HG02610 (cell line): ENCODE data around the gene KAZN.
A peak's percentile ranks its signal among the peaks of the same experiment; 100 is the strongest.

Source experiments
- ATAC-seq: cut with Tn5 transposase; IDR thresholded peaks from one replicate; pipeline ENCODE4 v1.9.1; 2021; ENCODE audit warnings: mild to moderate bottlenecking, moderate library complexity; ENCODE audit not compliant: unreplicated experiment

Gene KAZN

DNA sequence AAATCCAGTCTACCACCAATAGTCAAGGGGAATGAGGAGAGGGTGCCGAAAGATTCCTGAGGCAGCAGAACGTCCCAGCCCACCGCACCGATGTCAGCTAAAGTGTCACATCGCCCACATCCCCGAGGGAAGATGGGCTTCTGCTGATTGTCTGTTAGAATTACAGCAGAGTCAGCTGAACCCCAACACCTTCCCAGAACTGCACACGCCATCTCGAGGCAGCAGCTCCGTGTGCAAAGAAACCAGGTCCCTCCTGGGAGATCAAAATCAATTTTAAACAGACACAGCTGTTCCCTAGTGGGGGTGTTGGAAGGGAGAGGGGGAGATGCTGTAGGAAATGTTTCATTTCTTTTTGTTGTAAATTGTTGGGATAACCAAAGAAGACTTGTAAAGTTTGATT, 12.8 kb upstream of the KAZN start:
- no peak for ATAC-seq

DNA sequence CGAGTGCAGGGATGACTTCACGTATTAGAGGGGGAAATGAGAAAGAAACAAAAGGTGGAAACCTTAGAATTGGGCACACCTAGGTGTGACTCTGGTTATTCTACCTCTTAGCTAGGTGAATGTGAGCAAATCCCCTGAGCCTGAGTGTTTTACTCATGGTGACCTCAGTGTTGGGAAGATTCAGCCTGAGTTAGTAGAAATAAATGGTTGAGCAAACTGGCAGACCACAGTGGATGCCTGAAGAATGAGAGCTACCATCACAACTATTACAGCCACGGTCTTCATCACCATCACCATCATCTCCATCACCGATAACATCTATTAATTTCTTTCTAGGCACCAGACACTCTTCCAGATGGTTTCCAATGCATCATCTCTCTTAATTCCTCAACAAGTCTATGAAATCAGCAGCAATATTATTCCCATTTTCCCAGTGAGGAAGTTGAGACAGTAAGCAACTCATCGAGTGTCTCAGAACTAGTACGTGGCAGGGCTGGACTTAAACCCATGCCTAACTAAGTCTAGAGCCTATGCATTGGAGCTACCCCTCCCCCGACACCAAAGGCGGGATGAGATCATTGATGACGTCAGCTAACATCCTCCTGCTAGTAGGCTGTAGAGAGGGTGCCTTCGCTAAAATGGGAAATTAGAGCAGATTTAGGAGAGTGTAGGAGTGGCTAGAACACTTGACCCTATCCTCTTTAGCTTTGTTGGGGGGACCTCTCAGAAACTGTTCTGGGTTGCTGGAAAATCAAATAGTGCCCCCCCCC, 7.9 kb upstream of the KAZN start:
- no peak for ATAC-seq

DNA sequence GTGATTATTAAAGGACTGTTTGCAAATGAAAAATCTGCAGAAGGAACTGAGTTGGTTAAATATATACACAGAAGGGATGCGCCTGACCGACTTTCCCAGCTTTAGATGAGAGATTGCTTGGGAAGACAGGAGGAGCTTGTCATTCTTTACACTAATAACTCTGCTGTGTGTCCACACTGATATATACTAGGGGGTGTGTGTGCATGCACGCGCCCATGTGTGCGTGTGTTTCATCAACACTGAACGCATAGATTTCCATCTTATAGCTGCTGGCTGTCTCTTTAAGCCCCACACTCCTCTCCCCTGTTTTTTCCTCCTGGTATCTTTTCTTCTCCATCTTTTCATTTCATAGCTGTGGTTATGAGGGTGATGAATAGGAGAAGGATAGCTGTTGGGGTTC, 6.9 kb upstream of the KAZN start:
- ATAC-seq = no peak

DNA sequence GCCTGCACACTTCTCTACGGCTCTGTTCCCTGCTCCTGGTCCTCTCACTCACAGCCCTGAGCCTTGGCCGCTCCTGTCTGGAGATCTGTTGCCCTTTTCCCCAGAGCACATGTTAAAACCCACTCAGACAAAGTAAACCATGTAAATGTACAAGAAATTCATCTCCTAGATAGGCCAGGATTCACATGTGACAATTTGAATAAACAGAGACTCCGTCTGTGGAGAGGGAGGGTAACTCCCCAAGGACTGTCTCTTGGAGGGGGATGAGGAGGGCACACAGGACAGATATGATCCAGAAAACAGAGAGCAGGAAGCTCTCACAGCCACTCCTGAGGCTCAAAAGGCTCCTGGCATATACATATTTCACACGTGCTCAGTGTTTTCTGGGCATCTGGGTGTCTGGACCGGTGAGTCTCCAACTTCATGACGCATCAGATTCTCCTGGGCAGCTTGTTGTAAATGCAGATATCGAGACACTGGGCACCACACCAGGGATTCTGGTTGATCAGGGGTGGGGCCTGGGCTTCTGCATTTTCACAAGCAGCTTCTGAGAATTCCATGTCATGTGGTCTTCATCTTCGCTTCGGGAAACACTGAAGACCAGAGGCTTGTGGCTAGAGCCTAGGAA, 6.4 kb upstream of the KAZN start:
- ATAC-seq = no peak

DNA sequence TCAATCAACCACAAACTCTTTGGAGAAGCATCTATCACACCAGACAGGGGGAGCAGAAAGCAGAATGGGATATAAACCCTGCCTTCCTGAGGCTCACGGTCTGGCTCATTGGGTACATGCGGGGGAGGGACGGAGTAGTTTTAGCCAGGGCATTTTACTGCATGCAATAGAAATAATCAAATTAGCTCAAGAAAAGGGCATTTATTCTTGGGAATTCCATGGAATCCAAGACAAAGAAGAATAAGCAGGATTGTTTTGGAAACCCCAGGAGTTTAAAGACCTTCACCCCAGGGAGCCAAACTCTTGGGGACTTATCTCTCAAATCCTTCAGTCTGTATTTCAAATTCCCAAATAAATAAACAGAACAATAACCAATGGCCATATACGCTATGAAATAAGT, 5.2 kb upstream of the KAZN start:
- ATAC-seq = no peak

DNA sequence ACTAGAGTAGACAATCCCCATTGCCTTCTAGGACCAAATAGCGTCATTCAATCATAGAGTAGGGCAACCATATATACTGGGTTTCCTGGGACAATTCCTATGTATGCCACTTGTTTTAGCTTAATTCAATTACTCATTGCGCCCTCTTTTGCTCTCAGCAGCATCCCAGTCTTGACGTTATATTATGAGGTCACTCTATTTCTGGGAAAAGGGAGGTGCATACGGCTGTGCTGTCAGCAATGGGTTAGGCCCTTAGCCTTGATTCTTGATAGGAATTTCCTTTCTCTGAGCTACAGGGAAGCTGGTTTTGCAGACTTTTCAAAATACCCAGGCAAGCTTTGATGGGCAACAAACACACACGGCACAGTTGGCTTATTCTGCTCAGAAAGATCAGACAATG, 4.4 kb upstream of the KAZN start:
- ATAC-seq = no peak

DNA sequence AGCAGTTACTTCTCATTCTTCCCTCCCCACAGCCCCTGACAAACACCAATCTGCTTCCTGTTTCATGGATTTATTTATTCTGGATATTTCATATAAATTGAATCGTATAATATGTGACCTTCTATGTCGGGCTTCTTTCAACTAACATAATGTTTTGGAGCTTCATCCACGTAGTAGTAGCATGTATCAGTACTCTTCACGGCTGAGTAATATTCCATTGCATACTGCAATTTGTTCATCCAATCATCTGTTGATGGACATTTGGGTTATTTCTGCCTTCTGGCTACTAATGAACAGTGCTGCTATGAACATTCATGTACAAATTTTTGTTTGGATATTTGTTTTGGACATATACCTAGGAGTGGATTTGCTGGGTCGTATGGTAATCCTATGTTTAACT, 1.9 kb upstream of the KAZN start:
- ATAC-seq = no peak

DNA sequence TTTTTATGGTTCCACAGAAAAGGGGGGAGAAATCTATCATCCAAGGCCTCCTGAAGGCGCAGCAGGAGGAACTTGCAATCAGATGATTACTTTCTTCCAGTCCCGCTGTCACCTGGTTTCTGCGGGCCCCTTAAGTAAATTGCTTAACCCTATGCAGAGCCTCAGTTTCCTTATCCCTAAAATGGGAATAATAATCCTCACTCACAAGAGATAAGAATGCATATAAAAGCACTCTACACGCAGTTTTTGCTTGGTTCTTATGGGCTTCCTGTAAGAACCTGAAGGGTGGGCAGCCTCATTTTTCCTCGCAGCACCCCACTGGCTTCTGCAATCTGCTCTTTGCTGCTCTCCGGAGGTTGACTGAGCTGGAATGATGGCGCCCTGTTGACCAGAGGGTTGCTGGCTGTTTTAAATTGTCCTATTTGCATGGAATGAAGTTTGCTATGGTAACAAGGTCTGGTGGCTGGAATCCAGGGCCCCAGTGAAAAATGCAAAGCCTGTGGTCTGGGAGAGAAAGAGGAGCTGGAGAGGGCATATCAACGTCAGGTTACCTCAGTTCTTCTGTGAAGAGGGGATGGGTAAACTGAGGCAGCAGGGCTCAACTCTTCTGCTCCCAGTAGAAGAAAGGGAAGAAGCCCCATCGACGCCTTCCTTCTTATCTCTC, 1.0 kb upstream of the KAZN start:
- ATAC-seq = no peak

DNA sequence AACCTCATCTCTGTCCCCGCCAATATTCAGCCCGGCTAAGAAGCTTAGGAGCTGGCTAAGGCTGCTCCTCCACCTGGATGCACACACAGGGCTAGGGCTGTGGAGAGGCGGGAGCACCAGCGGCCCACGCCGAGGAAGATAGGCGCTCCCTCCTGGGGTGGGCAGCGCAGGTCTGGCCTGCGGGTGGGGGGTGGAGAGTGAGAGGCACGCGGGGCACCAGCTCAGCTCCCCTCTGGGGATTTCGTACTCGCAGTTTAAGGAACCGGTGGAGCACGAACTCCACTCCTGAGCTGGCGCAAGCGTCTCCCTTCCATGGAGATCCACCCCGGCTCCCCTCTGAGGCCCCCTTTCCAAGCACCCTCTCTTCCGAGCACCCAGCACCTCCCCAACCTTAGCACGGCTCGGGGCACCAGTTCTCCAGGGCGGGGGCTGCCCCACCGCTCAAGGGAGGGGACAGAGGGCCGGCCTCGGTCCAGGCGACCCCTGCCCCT, 433 bp upstream of the KAZN start:
- no peak for ATAC-seq

DNA sequence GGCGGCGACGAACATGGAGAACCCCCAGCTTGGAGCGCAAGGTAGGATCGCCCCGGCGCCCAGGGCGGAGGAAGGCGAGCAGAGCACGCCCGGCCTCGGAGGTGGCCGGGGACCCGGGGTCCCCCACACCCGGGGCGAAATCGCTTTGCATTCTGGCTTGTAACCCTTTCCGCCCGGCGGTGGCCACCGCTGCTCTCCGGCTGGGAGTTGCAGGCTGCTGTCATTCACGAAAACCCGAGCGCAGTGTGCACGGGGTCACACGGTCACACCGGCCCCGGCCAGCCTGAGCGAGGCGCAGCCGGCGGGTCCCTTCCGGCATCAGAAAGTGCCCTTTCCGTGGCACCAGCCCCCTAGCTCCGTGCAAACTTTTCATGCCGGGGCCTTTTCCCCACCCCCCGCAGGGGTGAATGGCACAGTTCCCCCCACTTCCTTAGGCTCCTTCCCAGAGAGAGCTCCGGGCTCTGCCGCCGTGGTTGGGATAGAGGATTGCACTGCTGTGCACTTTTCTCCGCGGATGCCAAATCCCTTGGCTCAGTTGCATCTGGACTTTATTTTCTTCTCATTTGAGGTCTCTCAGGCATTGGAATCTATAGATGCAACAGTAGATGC, 802 bp downstream of the KAZN start:
- no peak for ATAC-seq

DNA sequence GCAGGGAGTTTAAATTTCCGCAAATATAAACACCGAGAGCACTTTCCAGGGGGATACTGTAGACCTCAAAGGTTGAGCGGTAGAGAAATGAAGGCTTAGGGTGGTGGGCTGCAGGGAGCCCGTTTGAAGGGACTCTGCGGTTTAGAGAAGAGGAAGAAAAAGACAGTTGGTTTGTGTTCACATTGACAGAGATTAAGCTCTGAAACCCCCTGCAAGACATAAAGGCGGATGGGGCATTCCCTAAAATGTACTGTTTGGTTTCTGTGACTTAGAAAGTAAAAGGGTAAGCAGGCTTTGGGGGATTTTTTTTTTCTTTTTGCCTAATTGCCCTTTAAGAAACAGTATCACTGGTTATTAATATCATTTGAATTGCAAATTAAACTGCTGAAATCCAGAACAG, 1.3 kb downstream of the KAZN start:
- peak; percentile 65 for ATAC-seq

DNA sequence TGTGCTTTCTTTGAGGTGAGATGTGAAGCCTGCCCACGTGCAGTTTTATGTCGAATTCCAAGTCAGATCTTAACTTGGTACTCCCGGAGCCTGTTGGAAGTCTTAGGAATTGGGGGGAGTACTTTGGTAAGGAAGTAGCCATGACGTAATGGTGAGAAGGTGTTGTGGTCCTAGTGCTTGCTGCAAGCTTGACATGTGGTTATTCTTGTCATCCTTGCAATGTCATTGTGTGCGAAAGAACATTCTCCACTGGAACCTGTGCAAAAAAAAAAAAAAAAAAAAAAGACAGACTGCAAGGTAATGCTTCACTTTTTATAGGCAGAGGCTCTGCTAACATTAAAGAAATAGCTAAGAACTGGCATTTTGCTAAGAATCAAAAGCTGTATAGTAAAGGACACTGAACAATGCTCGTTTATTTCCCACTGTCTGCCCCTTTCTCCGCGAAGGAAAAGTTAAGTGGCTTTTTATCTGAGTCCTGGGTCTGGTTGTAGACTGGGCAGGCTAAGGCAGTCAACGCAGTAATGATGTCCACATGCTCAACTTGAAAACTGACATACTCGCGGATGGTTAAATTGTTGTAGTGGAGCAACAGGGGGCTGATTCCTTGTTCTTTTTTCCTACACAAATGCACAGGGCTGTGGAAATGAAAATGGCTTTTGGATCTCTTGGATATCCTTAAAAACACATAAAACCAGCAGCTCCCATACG, 2.1 kb downstream of the KAZN start:
- peak; percentile 20 for ATAC-seq

DNA sequence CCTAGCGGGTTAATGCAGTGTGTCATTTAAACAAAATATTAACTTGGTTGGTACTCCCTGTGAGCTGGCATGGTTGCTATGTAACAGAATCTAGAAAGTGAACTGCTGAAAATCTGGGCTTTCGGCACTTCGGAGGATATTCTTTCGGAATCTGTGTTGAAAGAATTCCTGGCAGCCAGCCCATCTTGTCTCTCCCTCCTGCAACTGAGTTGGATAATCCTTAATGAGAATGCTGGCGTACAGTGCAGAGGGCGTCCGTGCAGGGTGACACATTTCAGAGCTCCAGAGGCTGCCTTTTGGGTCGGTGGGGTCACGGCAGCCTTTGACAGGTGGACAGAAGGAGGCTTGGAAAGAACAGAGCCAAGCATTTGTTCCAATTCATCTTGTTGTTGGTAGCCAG, 3.7 kb downstream of the KAZN start:
- ATAC-seq = no peak

DNA sequence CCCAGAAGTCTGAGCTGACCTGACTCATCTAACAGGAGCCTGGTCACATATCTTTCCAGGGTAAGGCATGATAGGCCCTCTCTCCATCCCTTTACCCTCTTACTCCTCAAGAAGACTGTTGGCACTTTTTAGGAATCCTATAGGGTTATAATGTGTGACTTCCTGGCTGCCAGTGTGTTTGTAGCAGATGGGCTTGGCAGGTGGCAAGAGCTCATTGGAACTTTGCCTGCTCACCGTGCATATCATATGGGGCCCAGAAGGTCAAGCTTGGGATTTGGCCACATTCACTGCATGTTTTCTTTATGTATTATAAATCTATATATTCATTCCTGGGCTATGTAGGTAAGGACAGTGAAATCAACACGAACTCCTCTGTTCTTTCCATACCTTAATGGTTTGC, 5.2 kb downstream of the KAZN start:
- no peak for ATAC-seq

DNA sequence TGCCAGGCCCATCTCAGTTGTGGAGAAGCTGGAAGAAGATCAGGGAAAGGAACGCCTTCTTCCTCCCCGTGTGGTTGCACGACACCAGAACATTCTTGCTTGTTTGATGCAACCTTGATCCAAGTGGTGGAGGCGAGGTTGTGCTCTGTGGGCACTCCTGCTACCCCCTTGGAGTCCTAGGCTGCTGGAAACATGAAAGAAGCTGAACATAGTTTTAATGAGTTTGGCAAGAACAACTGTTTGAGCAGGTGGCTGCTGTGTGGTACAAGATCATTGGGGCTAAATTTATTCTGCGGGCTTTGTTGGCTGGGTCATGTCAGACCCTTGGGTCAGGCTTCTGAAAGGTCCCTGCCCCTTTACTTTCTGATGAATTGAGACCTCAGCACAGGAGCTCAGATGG, 5.9 kb downstream of the KAZN start:
- no peak for ATAC-seq

DNA sequence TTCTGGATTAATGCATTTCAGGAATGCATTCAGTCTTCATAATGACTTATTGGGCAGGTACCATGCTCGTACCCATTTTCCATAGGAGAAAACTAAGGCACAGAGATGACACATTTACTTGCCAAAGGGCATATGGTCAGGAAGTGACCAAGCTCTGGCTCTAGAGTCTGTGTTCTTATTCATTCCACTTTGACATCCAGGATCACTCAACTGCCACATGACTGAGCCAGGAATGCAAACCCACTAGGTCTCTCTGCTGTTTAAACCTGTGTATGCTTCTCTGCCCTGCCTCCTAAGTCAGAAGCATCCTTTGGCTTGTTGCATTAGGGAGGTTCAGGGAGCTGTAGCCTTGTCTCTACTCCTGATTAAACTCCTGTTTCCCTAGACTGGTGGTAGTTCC, 7.5 kb downstream of the KAZN start:
- ATAC-seq = no peak

DNA sequence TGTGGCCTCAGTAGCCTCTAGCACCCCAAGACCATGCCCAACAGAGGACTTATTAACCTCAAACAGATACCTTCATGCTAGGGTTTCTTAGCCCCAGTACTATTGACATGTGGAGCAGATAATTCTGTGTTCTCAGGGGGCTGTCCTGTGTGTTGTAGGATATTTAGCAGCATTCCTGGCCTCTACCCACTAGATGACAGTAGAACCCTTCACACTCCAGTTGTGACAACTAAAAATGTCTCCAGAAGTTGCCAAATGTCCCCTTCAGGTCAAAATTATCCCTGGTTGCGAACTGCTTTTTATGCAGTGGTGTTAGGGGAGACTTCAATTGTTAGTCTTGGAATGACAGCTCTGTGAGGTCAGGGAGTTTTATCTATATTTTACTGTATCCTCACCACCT, 8.1 kb downstream of the KAZN start:
- no peak for ATAC-seq

DNA sequence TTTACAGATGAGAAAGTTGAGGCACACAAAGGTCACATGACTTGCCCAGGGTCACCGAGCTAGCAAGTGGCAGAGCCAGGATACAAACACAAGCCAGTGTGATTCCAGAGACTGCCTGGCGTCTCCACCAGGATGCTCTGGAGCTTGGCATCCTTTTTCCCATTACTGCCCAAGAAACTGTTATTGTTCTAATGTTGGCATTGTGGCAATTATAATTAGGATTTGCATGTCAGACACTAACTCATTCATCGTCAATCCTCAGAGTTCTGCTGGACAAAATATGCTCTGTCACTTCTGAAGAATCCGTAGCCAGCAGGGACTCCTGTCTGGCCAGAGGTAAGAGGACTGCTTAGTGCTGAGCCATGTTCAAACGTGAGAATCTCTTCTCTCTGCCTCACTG, 8.8 kb downstream of the KAZN start:
- no peak for ATAC-seq

DNA sequence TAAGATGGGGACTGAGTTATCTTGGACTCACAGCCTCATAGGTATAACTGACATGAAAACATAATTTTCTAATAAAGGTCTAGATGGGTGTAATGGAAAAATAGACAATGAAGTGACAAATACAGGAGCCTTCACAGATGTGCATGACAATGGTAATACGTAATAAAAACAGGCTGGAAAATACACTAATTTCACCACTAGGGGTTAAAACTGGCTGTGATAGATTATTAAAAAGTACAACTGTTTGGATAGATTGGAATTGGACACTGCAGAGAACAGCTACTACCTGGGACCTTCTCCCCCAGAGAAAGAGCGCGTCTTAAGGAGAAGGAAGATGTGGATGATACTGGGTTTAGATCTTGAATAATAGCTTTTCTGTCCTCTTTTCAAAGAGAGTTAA, 9.8 kb downstream of the KAZN start:
- ATAC-seq = no peak

DNA sequence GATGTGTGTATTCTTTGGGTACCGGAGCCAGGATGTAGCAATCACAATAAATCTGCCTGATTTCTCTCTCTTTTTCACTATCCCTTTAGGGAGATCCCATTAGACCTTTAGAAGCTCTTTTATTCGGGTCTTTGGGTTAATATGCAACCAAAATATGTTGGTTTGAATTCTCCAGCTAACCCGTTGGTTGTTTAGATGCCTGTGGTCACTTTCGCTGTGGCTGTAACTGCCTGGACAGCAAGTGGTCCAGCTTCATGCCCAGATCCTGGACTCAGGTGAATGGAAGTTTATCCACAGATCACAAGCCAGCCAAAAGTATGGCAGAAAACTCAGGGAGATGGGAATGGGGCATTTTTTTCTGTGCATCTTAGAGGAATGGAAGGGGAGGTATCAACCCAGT, 12.3 kb downstream of the KAZN start:
- ATAC-seq = no peak

DNA sequence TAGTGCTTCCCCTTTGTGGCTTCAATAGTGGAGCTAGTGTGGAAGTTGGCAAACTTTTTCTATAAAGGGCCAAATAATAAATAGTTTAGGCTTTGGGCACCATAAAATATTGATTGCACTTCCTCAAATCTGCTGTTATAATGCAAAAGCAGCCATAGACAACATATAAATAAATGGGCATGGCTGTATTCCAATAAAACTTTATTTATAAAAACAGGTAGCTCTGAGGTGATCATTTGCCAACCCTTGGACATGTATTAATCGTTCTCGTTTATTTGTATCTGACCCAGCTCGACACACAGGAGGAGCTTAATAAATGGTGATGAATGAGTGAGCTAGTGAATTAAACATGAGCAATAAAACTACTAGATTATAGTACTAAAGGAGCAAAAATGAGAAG, 13.3 kb downstream of the KAZN start:
- ATAC-seq = no peak
